GM21360 (cell line): Measurements from ENCODE around the gene ITGA4.
A peak's percentile ranks its signal among the peaks of the same experiment; 100 is the strongest.

ENCODE experiments used
- ATAC-seq: cut with Tn5 transposase; IDR thresholded peaks from one replicate; pipeline ENCODE4 v1.9.1; 2021; ENCODE audit warnings: mild to moderate bottlenecking, moderate library complexity; ENCODE audit not compliant: unreplicated experiment

ITGA4 gene

GRCh38 chr2:181457741-181458425, 697 bp downstream of the ITGA4 start:
- ATAC-seq = peak; percentile 27

GRCh38 chr2:181458871-181459270, 1.7 kb downstream of the ITGA4 start:
- ATAC-seq = no peak

- ATAC-seq = no peak
Observed at GRCh38 chr2:181459621-181460021, 2.4 kb downstream of the ITGA4 start.

- ATAC-seq = no peak
Observed at GRCh38 chr2:181461056-181461997, 4.1 kb downstream of the ITGA4 start.

GRCh38 chr2:181462033-181462432, 4.8 kb downstream of the ITGA4 start:
- ATAC-seq = peak; percentile 29

GRCh38 chr2:181463588-181463987, 6.4 kb downstream of the ITGA4 start:
- no peak for ATAC-seq

- ATAC-seq = no peak
Observed at GRCh38 chr2:181464966-181465365, 7.8 kb downstream of the ITGA4 start.

- ATAC-seq = no peak
Observed at GRCh38 chr2:181465676-181466375, 8.6 kb downstream of the ITGA4 start.

- ATAC-seq = no peak
Observed at GRCh38 chr2:181466661-181467576, 9.7 kb downstream of the ITGA4 start.

GRCh38 chr2:181467966-181468707, 11.0 kb downstream of the ITGA4 start:
- ATAC-seq = no peak

GRCh38 chr2:181468811-181469210, 11.6 kb downstream of the ITGA4 start:
- ATAC-seq = no peak

GRCh38 chr2:181471226-181471625, 14.0 kb downstream of the ITGA4 start:
- no peak for ATAC-seq

- ATAC-seq = no peak
Observed at GRCh38 chr2:181471783-181472182, 14.6 kb downstream of the ITGA4 start.

GRCh38 chr2:181472990-181473389, 15.8 kb downstream of the ITGA4 start:
- no peak for ATAC-seq

- ATAC-seq = no peak
Observed at GRCh38 chr2:181474222-181474881, 17.2 kb downstream of the ITGA4 start.

- no peak for ATAC-seq
Observed at GRCh38 chr2:181483211-181483610, 26.0 kb downstream of the ITGA4 start.

- ATAC-seq = no peak
Observed at GRCh38 chr2:181483876-181484275, 26.7 kb downstream of the ITGA4 start.

- ATAC-seq = no peak
Observed at GRCh38 chr2:181484851-181485637, 27.9 kb downstream of the ITGA4 start.

GRCh38 chr2:181485638-181485946, 28.4 kb downstream of the ITGA4 start:
- no peak for ATAC-seq
